Suprapubic skin (tissue), 4 donors: Measurements from ENCODE around the gene NPR2.

Experiments used
- EP300 ChIP-seq: sonication (generic); formaldehyde crosslinking; IDR thresholded peaks from one replicate; pipeline ENCODE4 v1.6.1; 2017; ENCODE audit warnings: antibody characterized with exemption
- POLR2A ChIP-seq, 2 donors: fragments of 450-650 bp; IDR thresholded peaks; one replicate each; pipeline ENCODE4 v1.6.1; 2017; ENCODE audit warnings: antibody characterized with exemption in 2 of 2, mild to moderate bottlenecking in 2 of 2, moderate library complexity in 2 of 2
- POLR2AphosphoS5 ChIP-seq, 3 donors: sonication (generic); formaldehyde crosslinking; IDR thresholded peaks; one replicate each; pipeline ENCODE4 v1.6.1; 2017; ENCODE audit warnings: antibody characterized with exemption in 3 of 3
- TF ChIP-seq, protein P1 (sequence below), 2 donors: fragments of 200-600 bp in 1 of 2; fragments of 450-650 bp in 1 of 2; sonication (generic) in 1 of 2; IDR thresholded peaks; one replicate each; pipeline ENCODE4 v1.5.1; 2016 to 2019; ENCODE audit warnings: antibody characterized with exemption in 2 of 2, mild to moderate bottlenecking in 1 of 2, moderate library complexity in 1 of 2

DNA sequence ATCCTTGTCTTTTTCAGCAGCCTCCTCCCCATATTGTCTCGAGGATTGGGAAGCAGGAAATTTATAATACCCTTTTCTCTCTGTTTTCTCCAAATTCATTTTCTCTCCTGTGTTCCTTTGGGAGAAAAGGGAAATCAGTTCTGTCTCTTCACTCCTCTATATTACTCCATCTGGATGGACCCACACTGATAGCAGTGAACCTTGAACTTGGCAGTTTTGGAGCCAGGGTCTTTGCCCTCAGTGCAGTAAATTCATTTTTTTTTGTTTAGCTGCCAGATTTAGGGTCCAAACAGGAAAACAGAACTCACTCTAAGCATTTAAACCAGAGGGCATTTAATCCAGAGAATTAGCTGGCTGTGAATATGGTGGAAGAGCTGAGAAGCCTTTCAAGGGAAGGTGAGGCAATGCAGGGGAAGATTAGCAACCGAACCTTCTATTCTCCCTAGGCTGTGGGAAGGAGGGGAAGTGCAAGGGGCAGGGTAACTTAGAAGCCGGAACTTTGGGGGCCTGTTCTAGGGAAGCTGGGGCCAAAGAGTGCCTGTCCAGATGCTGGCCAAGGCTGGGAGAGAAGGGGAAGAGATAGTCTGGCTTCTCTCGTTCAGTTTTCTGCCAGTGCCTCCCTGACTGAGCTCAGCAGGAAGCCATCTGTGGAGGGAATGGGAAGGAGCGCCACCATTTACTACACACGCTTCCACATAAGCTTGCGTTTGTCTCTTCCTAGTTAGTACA, 16.3 kb upstream of the NPR2 start:
- TF ChIP-seq POLR2AphosphoS5 (IDR thresholded peaks at IDR 0.05) (no peak), EP300 (no peak), POLR2A (IDR thresholded peaks at IDR 0.05) (no peak)
- TF ChIP-seq, protein P1, sequence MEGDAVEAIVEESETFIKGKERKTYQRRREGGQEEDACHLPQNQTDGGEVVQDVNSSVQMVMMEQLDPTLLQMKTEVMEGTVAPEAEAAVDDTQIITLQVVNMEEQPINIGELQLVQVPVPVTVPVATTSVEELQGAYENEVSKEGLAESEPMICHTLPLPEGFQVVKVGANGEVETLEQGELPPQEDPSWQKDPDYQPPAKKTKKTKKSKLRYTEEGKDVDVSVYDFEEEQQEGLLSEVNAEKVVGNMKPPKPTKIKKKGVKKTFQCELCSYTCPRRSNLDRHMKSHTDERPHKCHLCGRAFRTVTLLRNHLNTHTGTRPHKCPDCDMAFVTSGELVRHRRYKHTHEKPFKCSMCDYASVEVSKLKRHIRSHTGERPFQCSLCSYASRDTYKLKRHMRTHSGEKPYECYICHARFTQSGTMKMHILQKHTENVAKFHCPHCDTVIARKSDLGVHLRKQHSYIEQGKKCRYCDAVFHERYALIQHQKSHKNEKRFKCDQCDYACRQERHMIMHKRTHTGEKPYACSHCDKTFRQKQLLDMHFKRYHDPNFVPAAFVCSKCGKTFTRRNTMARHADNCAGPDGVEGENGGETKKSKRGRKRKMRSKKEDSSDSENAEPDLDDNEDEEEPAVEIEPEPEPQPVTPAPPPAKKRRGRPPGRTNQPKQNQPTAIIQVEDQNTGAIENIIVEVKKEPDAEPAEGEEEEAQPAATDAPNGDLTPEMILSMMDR (IDR thresholded peaks at IDR 0.05) = no peak
